HG03280 (cell line): ENCODE measurements around the gene PDE9A.
"Not testable (repeated sequence)": the region's sequence is repeated elsewhere in the genome, so short reads cannot be mapped to it uniquely, and the experiment has no call there.

Source experiments
- ATAC-seq: cut with Tn5 transposase; IDR thresholded peaks from one replicate; pipeline ENCODE4 v1.9.1; 2021; ENCODE audit warnings: mild to moderate bottlenecking, moderate library complexity; ENCODE audit not compliant: unreplicated experiment

Gene PDE9A

GRCh38 chr21:42785666-42786427, 132.4 kb downstream of the PDE9A start:
- ATAC-seq = no peak

GRCh38 chr21:42786884-42787283, 133.5 kb downstream of the PDE9A start:
- no peak for ATAC-seq

- no peak for ATAC-seq
Observed at GRCh38 chr21:42787613-42788012, 134.2 kb downstream of the PDE9A start.

GRCh38 chr21:42790520-42791065, 137.2 kb downstream of the PDE9A start:
- no peak for ATAC-seq

GRCh38 chr21:42793774-42794173, 140.4 kb downstream of the PDE9A start:
- no peak for ATAC-seq

- ATAC-seq = no peak
Observed at GRCh38 chr21:42794551-42794950, 141.1 kb downstream of the PDE9A start.

GRCh38 chr21:42796327-42797062, 143.1 kb downstream of the PDE9A start:
- ATAC-seq = no peak

GRCh38 chr21:42797522-42797921, 144.1 kb downstream of the PDE9A start:
- no peak for ATAC-seq

- ATAC-seq = no peak
Observed at GRCh38 chr21:42798106-42798505, 144.7 kb downstream of the PDE9A start.

GRCh38 chr21:42799516-42799915, 146.1 kb downstream of the PDE9A start:
- ATAC-seq = no peak

GRCh38 chr21:42799948-42800347, 146.5 kb downstream of the PDE9A start:
- no peak for ATAC-seq

- ATAC-seq = not testable (repeated sequence)
Observed at GRCh38 chr21:42801616-42802015, 148.2 kb downstream of the PDE9A start.

GRCh38 chr21:42806509-42807140, 153.2 kb downstream of the PDE9A start:
- ATAC-seq = no peak

GRCh38 chr21:42807293-42807895, 154.0 kb downstream of the PDE9A start:
- ATAC-seq = not testable (repeated sequence)

- no peak for ATAC-seq
Observed at GRCh38 chr21:42807938-42808613, 154.7 kb downstream of the PDE9A start.

- no peak for ATAC-seq
Observed at GRCh38 chr21:42809171-42809570, 155.8 kb downstream of the PDE9A start.

- ATAC-seq = no peak
Observed at GRCh38 chr21:42809577-42810475, 156.4 kb downstream of the PDE9A start.

- no peak for ATAC-seq
Observed at GRCh38 chr21:42811960-42812359, 158.5 kb downstream of the PDE9A start.

GRCh38 chr21:42812528-42813241, 159.3 kb downstream of the PDE9A start:
- ATAC-seq = not testable (repeated sequence)
